ENCODE measurements around the gene HOXA9. TPM values are rescaled to one million over a fixed set of nuclear protein-coding genes. Genes with fewer than 3 reads are reported as not detected.

HOXA9 gene
- total and polyA plus RNA-seq, 2 of the 4 experiments (the other 2 are of a cell fraction), result 0.18 to 0.32 TPM

DNA sequence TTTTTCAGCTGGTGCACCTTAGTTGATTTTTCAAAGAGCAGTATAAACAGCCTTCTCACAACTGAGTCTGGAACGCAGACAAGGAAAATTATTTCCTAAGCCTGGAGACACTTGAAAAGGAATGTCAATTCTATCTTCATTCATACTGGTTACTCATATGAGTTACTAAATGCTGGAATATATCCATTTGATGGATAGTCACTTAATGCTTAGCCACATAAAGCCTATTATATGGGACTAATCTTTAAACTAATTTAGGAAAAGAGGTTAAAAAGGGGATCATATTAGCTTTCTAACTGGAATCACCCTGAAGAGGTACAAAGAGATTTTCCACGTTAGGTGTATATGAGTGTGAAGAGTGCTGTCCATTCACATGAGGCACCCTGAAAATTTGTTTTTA, 33.1 kb downstream of the HOXA9 start:
- Histone ChIP-seq H2AK5ac (ENCODE audit: low read depth, low read length) (no peak overlapping the region), H3K14ac (replicated peaks; ENCODE audit: low read depth, low read length) (no peak overlapping the region), H3K4me2 (ENCODE audit: low read depth, low read length) (no peak overlapping the region), H4K5ac (ENCODE audit: low read depth, low read length) (no peak overlapping the region), H3K9me1 (ENCODE audit: insufficient read depth, low read length) (peaks cover 11% of the 10 kb centered on the region), H2AK9ac (replicated peaks; ENCODE audit: low read depth, low read length, poor library complexity) (no peak overlapping the region), H2BK5ac (ENCODE audit: low read depth, low read length, poor library complexity, severe bottlenecking) (no peak overlapping the region), H3K9me3 (ENCODE audit: control insufficient read depth, insufficient read depth, low read length) (no peaks in the 10 kb centered on the region), H3K27me3 (ENCODE audit: control insufficient read depth, insufficient read depth, low read length) (no peaks in the 10 kb centered on the region), H4K8ac (ENCODE audit: low read depth in 2 of 2, low read length in 2 of 2) (no peak overlapping the region), H2AFZ (replicated peaks; ENCODE audit: low read length, poor library complexity) (no peak overlapping the region), H3K9ac (ENCODE audit: low read depth, low read length) (no peak overlapping the region), H3K23ac (ENCODE audit: low read depth, low read length) (no peak overlapping the region), H3K36me3 (ENCODE audit: control insufficient read depth, insufficient read depth, low read length) (peaks cover 3% of the 10 kb centered on the region; the same call in 1 of the 2 replicates), H4K91ac (ENCODE audit: insufficient read depth, low read depth, low read length) (no peak overlapping the region), H4K20me1 (ENCODE audit: insufficient read depth, low read length) (no peaks in the 10 kb centered on the region), H2BK120ac (ENCODE audit: low read depth, low read length) (no peak overlapping the region), H2BK15ac (ENCODE audit: low read depth, low read length) (no peak overlapping the region), H3K4ac (ENCODE audit: low read depth, low read length) (no peak overlapping the region), H3K27ac (ENCODE audit: insufficient read depth, low read length) (no peak overlapping the region), H3K56ac (ENCODE audit: extremely low read depth, insufficient read depth, low read length) (no peak overlapping the region; the same call in 1 of the 2 replicates), H2BK20ac (ENCODE audit: low read depth, low read length) (no peak overlapping the region), H3K4me1 (ENCODE audit: control insufficient read depth, insufficient read depth, low read length) (peaks cover 30% of the 10 kb centered on the region), H3K4me3 (ENCODE audit: insufficient read depth, low read depth, low read length) (no peak overlapping the region), H3K79me1 (ENCODE audit: low read depth in 1 of 2, low read length in 2 of 2) (peaks cover 24 to 45% of the 10 kb centered on the region in 2 experiments), H3K18ac (ENCODE audit: low read depth, low read length) (no peak overlapping the region)
- dilution Hi-C loops (cut with HindIII; ENCODE audit: low sequenced_read_pairs, unreplicated experiment) (no loop called here), in situ Hi-C loops (cut with MboI; ENCODE audit: low sequenced_read_pairs) (no loop called here), intact Hi-C loops (cut with micrococcal nuclease) (loop anchor here (5.0 kb wide), 1 partner anchor 100 kb away; no protein-coding TSS in a partner anchor)
- TF ChIP-seq ELK1 (IDR thresholded peaks at IDR 0.05; ENCODE audit: borderline replicate concordance, low read depth, low read length) (no peak), NFE2L2 (IDR thresholded peaks at IDR 0.05; ENCODE audit: low read depth, low read length) (no peak), CHD1 (IDR thresholded peaks at IDR 0.05; ENCODE audit: low read depth, low read length) (no peak), POLR2A (IDR thresholded peaks at IDR 0.05; ENCODE audit: low read depth, low read length) (no peak), FOS (IDR thresholded peaks at IDR 0.05; ENCODE audit: low read depth, low read length) (no peak), RFX5 (IDR thresholded peaks at IDR 0.05; ENCODE audit: low read depth, low read length) (no peak), USF2 (IDR thresholded peaks at IDR 0.05; ENCODE audit: low read depth, low read length) (no peak), BHLHE40 (IDR thresholded peaks at IDR 0.05; ENCODE audit: low read depth, low read length) (no peak), MAZ (IDR thresholded peaks at IDR 0.05; ENCODE audit: borderline replicate concordance, low read depth, low read length) (no peak), MAFK (IDR thresholded peaks at IDR 0.05; ENCODE audit: low read depth, low read length) (no peak), CTCF (conservative IDR thresholded peaks at IDR 0.05; ENCODE audit: low read depth, low read length) (no peak), CEBPB (IDR thresholded peaks at IDR 0.05; ENCODE audit: low read depth, low read length) (no peak), RCOR1 (IDR thresholded peaks at IDR 0.05; ENCODE audit: insufficient replicate concordance, low read length) (no peak)
- ChIA-PET POLR2A (ENCODE audit: unreplicated experiment) (interaction anchor here (0.8 to 1.1 kb wide), 2 partner anchors 9 to 275 kb away, joined by 3 read pairs; no protein-coding TSS in a partner anchor), CTCF (interaction anchor here (0.6 to 1.8 kb wide), 5 partner anchors 9 to 445 kb away, joined by 3 to 5 read pairs (median 4); no protein-coding TSS in a partner anchor)
- ATAC-seq (ENCODE audit: low read depth) (no peak), DNase-seq (no peak)
- no CpG with 5 or more reads among the region's 2 CpGs for WGBS, 2 experiments (ENCODE audit: extremely low coverage in 2 of 2, insufficient read length in 1 of 2)
- no TSS peak for BruUV-seq (replicated peaks)

All from IMR-90 (cell line).